HAP-1 (cell line): Measurements from ENCODE around the gene LSM10.
A peak's percentile ranks its signal among the peaks of the same experiment; 100 is the strongest.

Source experiments
- DNase-seq, 2 experiments: peaks; one replicate each; pipeline ENCODE4 v3.0.0-alpha.2; 2016 to 2020; ENCODE audit warnings: low spot score in 2 of 2
- H3K27me3 ChIP-seq: fragments of 250-450 bp; sonication (Bioruptor Pico); 2 replicates; pipeline ENCODE4 v1.5.1; 2020; ENCODE audit warnings: low read depth, mild to moderate bottlenecking, moderate library complexity
- H3K36me3 ChIP-seq: fragments of 250-450 bp; sonication (Bioruptor Pico); replicated peaks from 2 replicates; pipeline ENCODE4 v1.5.1; 2020; ENCODE audit warnings: mild to moderate bottlenecking
- H3K4me1 ChIP-seq: fragments of 250-450 bp; sonication (Bioruptor Pico); 2 replicates; pipeline ENCODE4 v1.5.1; 2020; ENCODE audit warnings: mild to moderate bottlenecking
- H3K4me3 ChIP-seq: fragments of 250-450 bp; sonication (Bioruptor Pico); 2 replicates; pipeline ENCODE4 v1.5.1; 2020; ENCODE audit warnings: mild to moderate bottlenecking, moderate library complexity
- H3K9me3 ChIP-seq: fragments of 250-450 bp; sonication (Bioruptor Pico); 2 replicates; pipeline ENCODE4 v1.5.1; 2020; ENCODE audit warnings: mild to moderate bottlenecking, moderate library complexity
- in situ Hi-C: fragments of 300-500 bp; cut with MboI; formaldehyde crosslinking; loops from 3 replicates; pipeline ENCODE4 v1.14.3; 2020; ENCODE audit warnings: low sequenced_read_pairs, inconsistent platforms, mixed read lengths

The LSM10 gene

GRCh38 chr1:36400825-36401601 lies 3.3 kb upstream of the LSM10 start:
- no peaks in the 10 kb centered on the region for H3K27me3 ChIP-seq
- DNase-seq = peak in 1 of 2 experiments; percentile 64
- peaks cover 5% of the 10 kb centered on the region; the same call in 1 of the 2 replicates for H3K4me1 ChIP-seq
- H3K36me3 ChIP-seq = no peaks in the 10 kb centered on the region
- H3K9me3 ChIP-seq = no peaks in the 10 kb centered on the region
- peak overlapping the region; percentile 16 for H3K4me3 ChIP-seq
- in situ Hi-C loops = no loop called here

GRCh38 chr1:36400514-36400824 lies 2.8 kb upstream of the LSM10 start:
- no peaks in the 10 kb centered on the region for H3K9me3 ChIP-seq
- no peak overlapping the region for H3K4me3 ChIP-seq
- H3K36me3 ChIP-seq = no peaks in the 10 kb centered on the region
- no peaks in the 10 kb centered on the region for H3K27me3 ChIP-seq
- DNase-seq = no peak
- in situ Hi-C loops = no loop called here
- peaks cover 5% of the 10 kb centered on the region; the same call in 1 of the 2 replicates for H3K4me1 ChIP-seq

- Histone ChIP-seq H3K27me3 (no peaks in the 10 kb centered on the region), H3K36me3 (peaks cover 4% of the 10 kb centered on the region), H3K9me3 (no peaks in the 10 kb centered on the region), H3K4me1 (peaks cover 5% of the 10 kb centered on the region; the same call in 1 of the 2 replicates), H3K4me3 (peak overlapping the region; percentile 85; the same call in 1 of the 2 replicates)
- no peak for DNase-seq
- in situ Hi-C loops = no loop called here
Measured at GRCh38 chr1:36398370-36398977, 766 bp upstream of the LSM10 start.

- H3K4me3 ChIP-seq = peak overlapping the region; percentile 85
- DNase-seq = no peak
- H3K4me1 ChIP-seq = peaks cover 5% of the 10 kb centered on the region; the same call in 1 of the 2 replicates
- in situ Hi-C loops = no loop called here
- H3K36me3 ChIP-seq = peaks cover 13% of the 10 kb centered on the region
- no peaks in the 10 kb centered on the region for H3K27me3 ChIP-seq
- no peaks in the 10 kb centered on the region for H3K9me3 ChIP-seq
Measured at GRCh38 chr1:36397083-36397377, 678 bp downstream of the LSM10 start.

- Histone ChIP-seq H3K9me3 (no peaks in the 10 kb centered on the region), H3K27me3 (no peaks in the 10 kb centered on the region), H3K36me3 (peaks cover 16% of the 10 kb centered on the region), H3K4me3 (peak overlapping the region; percentile 85; the same call in 1 of the 2 replicates), H3K4me1 (peaks cover 5% of the 10 kb centered on the region; the same call in 1 of the 2 replicates)
- in situ Hi-C loops = no loop called here
- DNase-seq = no peak
Measured at GRCh38 chr1:36396359-36396758, 1.3 kb downstream of the LSM10 start.

- DNase-seq = no peak
- H3K4me1 ChIP-seq = peaks cover 5% of the 10 kb centered on the region; the same call in 1 of the 2 replicates
- H3K27me3 ChIP-seq = no peaks in the 10 kb centered on the region
- no peaks in the 10 kb centered on the region for H3K9me3 ChIP-seq
- H3K4me3 ChIP-seq = no peak overlapping the region
- H3K36me3 ChIP-seq = peaks cover 22% of the 10 kb centered on the region
- in situ Hi-C loops = no loop called here
Measured at GRCh38 chr1:36393686-36394085, 4.0 kb downstream of the LSM10 start.

- peaks cover 1% of the 10 kb centered on the region; the same call in 1 of the 2 replicates for H3K4me1 ChIP-seq
- H3K9me3 ChIP-seq = no peaks in the 10 kb centered on the region
- DNase-seq = no peak
- no peaks in the 10 kb centered on the region for H3K27me3 ChIP-seq
- H3K4me3 ChIP-seq = no peak overlapping the region
- in situ Hi-C loops = no loop called here
- peaks cover 22% of the 10 kb centered on the region for H3K36me3 ChIP-seq
Measured at GRCh38 chr1:36392836-36393235, 4.9 kb downstream of the LSM10 start.

GRCh38 chr1:36391271-36391670 lies 6.4 kb downstream of the LSM10 start:
- no peaks in the 10 kb centered on the region for H3K27me3 ChIP-seq
- no peak overlapping the region for H3K4me3 ChIP-seq
- H3K9me3 ChIP-seq = no peaks in the 10 kb centered on the region
- H3K4me1 ChIP-seq = peaks cover 15% of the 10 kb centered on the region
- peaks cover 22% of the 10 kb centered on the region for H3K36me3 ChIP-seq
- no peak for DNase-seq
- in situ Hi-C loops = no loop called here

- peaks cover 15% of the 10 kb centered on the region for H3K4me1 ChIP-seq
- H3K9me3 ChIP-seq = no peaks in the 10 kb centered on the region
- H3K36me3 ChIP-seq = peaks cover 22% of the 10 kb centered on the region
- no peaks in the 10 kb centered on the region for H3K27me3 ChIP-seq
- H3K4me3 ChIP-seq = no peak overlapping the region
- in situ Hi-C loops = no loop called here
- DNase-seq = no peak
Measured at GRCh38 chr1:36390411-36390810, 7.3 kb downstream of the LSM10 start.

GRCh38 chr1:36389999-36390398 lies 7.7 kb downstream of the LSM10 start:
- DNase-seq = no peak
- Histone ChIP-seq H3K4me3 (no peak overlapping the region), H3K4me1 (peaks cover 15% of the 10 kb centered on the region), H3K36me3 (peaks cover 22% of the 10 kb centered on the region), H3K27me3 (no peaks in the 10 kb centered on the region), H3K9me3 (no peaks in the 10 kb centered on the region)
- in situ Hi-C loops = no loop called here

GRCh38 chr1:36389261-36389660 lies 8.4 kb downstream of the LSM10 start:
- no peak for DNase-seq
- no peaks in the 10 kb centered on the region for H3K27me3 ChIP-seq
- no peak overlapping the region for H3K4me3 ChIP-seq
- H3K4me1 ChIP-seq = peaks cover 19% of the 10 kb centered on the region
- no peaks in the 10 kb centered on the region for H3K9me3 ChIP-seq
- H3K36me3 ChIP-seq = peaks cover 22% of the 10 kb centered on the region
- in situ Hi-C loops = no loop called here

- Histone ChIP-seq H3K9me3 (no peaks in the 10 kb centered on the region), H3K36me3 (peaks cover 12% of the 10 kb centered on the region), H3K27me3 (no peaks in the 10 kb centered on the region), H3K4me1 (peaks cover 22% of the 10 kb centered on the region), H3K4me3 (peak overlapping the region; percentile 36)
- peak in 1 of 2 experiments; percentile 26 for DNase-seq
- in situ Hi-C loops = no loop called here
Measured at GRCh38 chr1:36387141-36387949, 10.4 kb downstream of the LSM10 start.

GRCh38 chr1:36386265-36387140 lies 11.2 kb downstream of the LSM10 start:
- peak; percentile 89 to 91 for DNase-seq
- Histone ChIP-seq H3K27me3 (no peaks in the 10 kb centered on the region), H3K36me3 (peaks cover 7% of the 10 kb centered on the region), H3K4me3 (peak overlapping the region; percentile 36), H3K9me3 (no peaks in the 10 kb centered on the region), H3K4me1 (peaks cover 22% of the 10 kb centered on the region)
- in situ Hi-C loops = no loop called here
